Caco-2 (cell line): ENCODE data around the gene STARD4. TPM values are rescaled to one million over a fixed set of nuclear protein-coding genes. Genes with fewer than 3 reads are reported as not detected.

Experiments
- BruUV-seq: library from RNA; stranded (reverse); fragments of 400-500 nt; replicated peaks from 2 replicates; lab custom pipeline; 2021; lab: Mats Ljungman, UMichigan
- CTCF ChIA-PET: fragments of 300-600 bp; sonication (Branson Sonifier 250); formaldehyde crosslinking; loops from one replicate; lab custom pipeline; 2022; ENCODE audit warnings: antibody characterized with exemption; lab: Charles Lee
- POLR2A ChIA-PET: fragments of 300-600 bp; sonication (Branson Sonifier 250); formaldehyde crosslinking; loops from one replicate; lab custom pipeline; 2022; ENCODE audit warnings: antibody characterized with exemption; lab: Charles Lee
- DNase-seq, 2 experiments: peaks; one replicate each; pipeline versions ENCODE4 v3.0.0 to v3.0.0-alpha.2; 2020 to 2022
- H3K27me3 ChIP-seq: replicated peaks from 2 replicates; pipeline ENCODE4 v1.6.0; 2011; ENCODE audit warnings: low read length; ENCODE audit not compliant: control insufficient read depth, insufficient read depth
- H3K36me3 ChIP-seq: 2 replicates; pipeline ENCODE4 v1.5.1; 2011; ENCODE audit warnings: low read length; ENCODE audit not compliant: control insufficient read depth, insufficient read depth
- H3K4me1 ChIP-seq: fragments of 250-450 bp; sonication (Bioruptor Pico); 2 replicates; pipeline ENCODE4 v1.5.1; 2020; ENCODE audit warnings: mild to moderate bottlenecking
- H3K4me3 ChIP-seq: 2 replicates; pipeline ENCODE4 v1.5.1; 2011; ENCODE audit warnings: low read depth, mild to moderate bottlenecking, control low read depth, low read length
- H3K9me3 ChIP-seq: fragments of 250-450 bp; sonication (Bioruptor Pico); 2 replicates; pipeline ENCODE4 v1.5.1; 2020; ENCODE audit warnings: mild to moderate bottlenecking, moderate library complexity
- H3K27ac Mint-ChIP-seq: one replicate; pipeline ENCODE4 v1.8.0; 2022; ENCODE audit warnings: mixed read lengths; ENCODE audit not compliant: unreplicated experiment
- H3K27me3 Mint-ChIP-seq: one replicate; pipeline ENCODE4 v1.8.0; 2022; ENCODE audit warnings: mixed read lengths; ENCODE audit not compliant: insufficient read depth, unreplicated experiment
- H3K36me3 Mint-ChIP-seq: one replicate; pipeline ENCODE4 v1.8.0; 2022; ENCODE audit warnings: mild to moderate bottlenecking, mixed read lengths; ENCODE audit not compliant: insufficient read depth, unreplicated experiment
- H3K4me1 Mint-ChIP-seq: one replicate; pipeline ENCODE4 v1.8.0; 2022; ENCODE audit warnings: low read depth, mixed read lengths; ENCODE audit not compliant: unreplicated experiment
- H3K4me3 Mint-ChIP-seq: one replicate; pipeline ENCODE4 v1.8.0; 2022; ENCODE audit warnings: mild to moderate bottlenecking, moderate library complexity, mixed read lengths; ENCODE audit not compliant: unreplicated experiment
- H3K9me3 Mint-ChIP-seq: one replicate; pipeline ENCODE4 v1.8.0; 2022; ENCODE audit warnings: mixed read lengths; ENCODE audit not compliant: unreplicated experiment
- CTCF ChIP-seq, 2 experiments: fragments of 200-600 bp in 1 of 2; IDR thresholded peaks; 1 replicate in 1 of 2; 2 replicates in 1 of 2; pipeline versions ENCODE4 v1.5.1 to v1.8.0; 2011 to 2022; ENCODE audit warnings: antibody characterized with exemption in 1 of 2, control low read depth in 1 of 2, inconsistent platforms in 1 of 2, low read depth in 1 of 2, low read length in 1 of 2, mild to moderate bottlenecking in 1 of 2, moderate library complexity in 1 of 2; ENCODE audit not compliant: insufficient read depth in 1 of 2, severe bottlenecking in 1 of 2, unreplicated experiment in 1 of 2
- intact Hi-C: fragments of 100-400 bp; cut with micrococcal nuclease; formaldehyde crosslinking; loops from one replicate; pipeline ENCODE4 v1.10.0; 2022; ENCODE audit not compliant: unreplicated experiment
- total RNA-seq: library from RNA; stranded (reverse); gene quantifications from 2 replicates; pipeline ENCODE4 v1.2.3, GENCODE V29; 2022

Gene STARD4
- total RNA-seq, 1 experiment from 2014 or later = 113 TPM

- CTCF ChIA-PET = no interaction called here
- H3K27ac Mint-ChIP-seq = no peak overlapping the region
- no peak for TF ChIP-seq CTCF (IDR thresholded peaks at IDR 0.05; ENCODE audit: insufficient read depth in 1 of 2, low read depth in 1 of 2, low read length in 1 of 2, severe bottlenecking in 1 of 2, unreplicated experiment in 1 of 2)
- Histone ChIP-seq H3K4me3 (no peak overlapping the region), H3K4me1 (no peaks in the 10 kb centered on the region), H3K9me3 (no peaks in the 10 kb centered on the region), H3K36me3 (no peaks in the 10 kb centered on the region), H3K27me3 (no peaks in the 10 kb centered on the region)
- H3K27me3 Mint-ChIP-seq = peaks cover 5% of the 10 kb centered on the region
- intact Hi-C loops = no loop called here
- no peak overlapping the region for H3K4me3 Mint-ChIP-seq
- DNase-seq = no peak
- no TSS peak for BruUV-seq
- H3K9me3 Mint-ChIP-seq = no peaks in the 10 kb centered on the region
- no peaks in the 10 kb centered on the region for H3K36me3 Mint-ChIP-seq
- POLR2A ChIA-PET = no interaction called here
- H3K4me1 Mint-ChIP-seq = no peaks in the 10 kb centered on the region
Measured at GRCh38 chr5:111478898-111479297, 33.4 kb downstream of the STARD4 start.

GRCh38 chr5:111478266-111478665, 34.1 kb downstream of the STARD4 start:
- Histone ChIP-seq H3K9me3 (no peaks in the 10 kb centered on the region), H3K4me3 (no peak overlapping the region), H3K27me3 (no peaks in the 10 kb centered on the region), H3K36me3 (no peaks in the 10 kb centered on the region), H3K4me1 (no peaks in the 10 kb centered on the region)
- ChIA-PET CTCF (no interaction called here), POLR2A (no interaction called here)
- Mint-ChIP-seq H3K4me3 (no peak overlapping the region), H3K4me1 (no peaks in the 10 kb centered on the region), H3K27me3 (peaks cover 5% of the 10 kb centered on the region), H3K27ac (no peak overlapping the region), H3K36me3 (no peaks in the 10 kb centered on the region), H3K9me3 (no peaks in the 10 kb centered on the region)
- no TSS peak for BruUV-seq
- intact Hi-C loops = no loop called here
- TF ChIP-seq CTCF (IDR thresholded peaks at IDR 0.05; ENCODE audit: insufficient read depth in 1 of 2, low read depth in 1 of 2, low read length in 1 of 2, severe bottlenecking in 1 of 2, unreplicated experiment in 1 of 2) = no peak
- no peak for DNase-seq

- Histone ChIP-seq H3K4me3 (no peak overlapping the region), H3K36me3 (no peaks in the 10 kb centered on the region), H3K27me3 (no peaks in the 10 kb centered on the region), H3K4me1 (no peaks in the 10 kb centered on the region), H3K9me3 (0 out of 2 replicates have a peak, but pooled peaks cover 2% of the 10 kb centered on the region)
- no peak for TF ChIP-seq CTCF (IDR thresholded peaks at IDR 0.05; ENCODE audit: insufficient read depth in 1 of 2, low read depth in 1 of 2, low read length in 1 of 2, severe bottlenecking in 1 of 2, unreplicated experiment in 1 of 2)
- intact Hi-C loops = no loop called here
- ChIA-PET CTCF (no interaction called here), POLR2A (no interaction called here)
- no peaks in the 10 kb centered on the region for H3K4me1 Mint-ChIP-seq
- no peaks in the 10 kb centered on the region for H3K27me3 Mint-ChIP-seq
- H3K9me3 Mint-ChIP-seq = no peaks in the 10 kb centered on the region
- H3K27ac Mint-ChIP-seq = no peak overlapping the region
- no TSS peak for BruUV-seq
- no peaks in the 10 kb centered on the region for H3K36me3 Mint-ChIP-seq
- DNase-seq = no peak
- H3K4me3 Mint-ChIP-seq = no peak overlapping the region
Measured at GRCh38 chr5:111472579-111472978, 39.8 kb downstream of the STARD4 start.
